ENCODE results near the gene CIRBP. TPM values are rescaled to one million over a fixed set of nuclear protein-coding genes. Genes with fewer than 3 reads are reported as not detected.

Gene CIRBP
- total and polyA plus RNA-seq, 2 of the 13 experiments (the other 11 are each of a cell fraction or from before 2014, with no cell fraction given) = 133 to 140 TPM

GRCh38 chr19:1270213-1270853 lies 1.2 kb downstream of the CIRBP start (continued):
- peak; percentile 56; the same call in 1 of the 2 replicates for TF ChIP-seq ZFP91 (CRISPR knock-in tag; IDR thresholded peaks at IDR 0.05; ENCODE audit: borderline replicate concordance)
- TF ChIP-seq HMGXB3 (CRISPR knock-in tag; IDR thresholded peaks at IDR 0.05; ENCODE audit: borderline replicate concordance) = no peak
- peak; percentile 23 for TF ChIP-seq NR2C2 (CRISPR knock-in tag; IDR thresholded peaks at IDR 0.05; ENCODE audit: borderline replicate concordance)
- 0 out of 2 replicates have a peak, but pooled peaks have one; percentile 2 for TF ChIP-seq ZNF503 (CRISPR knock-in tag; IDR thresholded peaks at IDR 0.05)
- TF ChIP-seq CENPX (CRISPR knock-in tag; IDR thresholded peaks at IDR 0.05) = no peak
- TF ChIP-seq BRF2 (CRISPR knock-in tag; IDR thresholded peaks at IDR 0.05) = 0 out of 2 replicates have a peak, but pooled peaks have one; percentile 30
- TF ChIP-seq ZNF296 (CRISPR knock-in tag; conservative IDR thresholded peaks at IDR 0.05) = 0 out of 2 replicates have a peak, but pooled peaks have one; percentile 14
- TF ChIP-seq GABPA (IDR thresholded peaks at IDR 0.05; ENCODE audit: low read depth, low read length) = no peak
- 0 out of 2 replicates have a peak, but pooled peaks have one; percentile 10 for TF ChIP-seq GABPA (CRISPR knock-in tag; IDR thresholded peaks at IDR 0.05; ENCODE audit: low read depth)
- no peak for TF ChIP-seq AHR (CRISPR knock-in tag; IDR thresholded peaks at IDR 0.05)
- 0 out of 2 replicates have a peak, but pooled peaks have one; percentile 11 for TF ChIP-seq TARDBP (CRISPR knock-in tag; IDR thresholded peaks at IDR 0.05)
- TF ChIP-seq ZBTB44 (CRISPR knock-in tag; IDR thresholded peaks at IDR 0.05) = no peak
- no peak for TF ChIP-seq RNF219 (CRISPR knock-in tag; IDR thresholded peaks at IDR 0.05)

All from HepG2 (cell line).